ENCODE data around the gene GALNTL6. TPM values are rescaled to one million over a fixed set of nuclear protein-coding genes. Genes with fewer than 3 reads are reported as not detected.

Gene GALNTL6
- polyA plus RNA-seq, 1 donor (not counting 4 experiments of a cell fraction or from before 2014, with no cell fraction given): not detected

DNA sequence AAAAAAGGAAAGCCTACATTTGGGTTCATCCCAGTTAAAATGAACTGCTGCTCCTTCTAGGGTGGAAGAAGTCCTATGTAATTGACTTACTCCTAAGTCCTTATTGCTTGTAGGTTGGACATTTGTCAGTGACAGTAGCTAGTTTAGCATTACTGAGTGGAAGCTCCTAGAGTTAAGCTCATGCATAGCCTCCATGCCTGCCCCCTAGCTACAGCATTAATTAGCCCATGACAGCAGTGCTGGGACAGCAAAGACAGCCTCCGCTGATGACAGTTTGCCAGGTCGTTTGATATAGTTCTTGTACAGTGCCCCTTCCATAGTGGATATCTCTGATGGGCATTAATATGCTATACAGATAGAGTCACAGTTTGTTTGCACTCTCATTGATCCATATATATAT, 18.7 kb upstream of the GALNTL6 start:
- Histone ChIP-seq H3K36me3 (ENCODE audit: control insufficient read depth in 2 of 2, extremely low read depth in 1 of 2, insufficient read depth in 2 of 2, low read length in 2 of 2) (no peaks in the 10 kb centered on the region), H3K27me3 (ENCODE audit: control insufficient read depth, extremely low read depth, insufficient read depth, low read length) (no peaks in the 10 kb centered on the region), H3K9ac (ENCODE audit: control insufficient read depth, extremely low read depth, insufficient read depth, low read length) (no peak overlapping the region), H3K9me1 (ENCODE audit: control insufficient read depth, extremely low read depth, insufficient read depth, low read length) (no peaks in the 10 kb centered on the region), H3K27ac (ENCODE audit: control insufficient read depth, insufficient read depth, low read length) (no peak overlapping the region), H4K20me1 (ENCODE audit: control insufficient read depth, extremely low read depth, insufficient read depth, low read length) (no peaks in the 10 kb centered on the region), H3K4me2 (ENCODE audit: control insufficient read depth, extremely low read depth, insufficient read depth, low read depth, low read length) (no peak overlapping the region), H2AFZ (ENCODE audit: control insufficient read depth, low read length) (no peak overlapping the region), H3K79me2 (ENCODE audit: control insufficient read depth, insufficient read depth, low read length) (no peaks in the 10 kb centered on the region), H3K4me1 (ENCODE audit: control insufficient read depth, extremely low read depth, insufficient read depth, low read length) (no peaks in the 10 kb centered on the region), H3K9me3 (ENCODE audit: control insufficient read depth, low read depth, low read length) (peaks cover 2% of the 10 kb centered on the region), H3K4me3 (ENCODE audit: control insufficient read depth in 2 of 3, extremely low read depth in 1 of 3, insufficient read depth in 2 of 3, low read depth in 1 of 3, low read length in 3 of 3) (no peak overlapping the region)
- TF ChIP-seq CTCF (optimal IDR thresholded peaks at IDR 0.05 in 1 of 3, IDR thresholded peaks at IDR 0.05 in 1 of 3, conservative IDR thresholded peaks at IDR 0.05 in 1 of 3; ENCODE audit: extremely low read depth in 1 of 3, insufficient read depth in 2 of 3, low read length in 3 of 3) (no peak), EZH2 (IDR thresholded peaks at IDR 0.05; ENCODE audit: low read length) (no peak)
- dilution Hi-C loops (cut with MboI; ENCODE audit: extremely low pct_ligation_motif_present, low sequenced_read_pairs): no loop called here
- no peak for DNase-seq (ENCODE audit: low read depth, low spot score)
- no peak for FAIRE-seq

- Histone ChIP-seq H2AFZ (ENCODE audit: control insufficient read depth, low read length) (no peak overlapping the region), H3K9me1 (ENCODE audit: control insufficient read depth, extremely low read depth, insufficient read depth, low read length) (no peaks in the 10 kb centered on the region), H3K4me2 (ENCODE audit: control insufficient read depth, extremely low read depth, insufficient read depth, low read depth, low read length) (no peak overlapping the region), H3K9me3 (ENCODE audit: control insufficient read depth, low read depth, low read length) (no peaks in the 10 kb centered on the region), H3K79me2 (ENCODE audit: control insufficient read depth, insufficient read depth, low read length) (no peaks in the 10 kb centered on the region), H3K36me3 (ENCODE audit: control insufficient read depth in 2 of 2, extremely low read depth in 1 of 2, insufficient read depth in 2 of 2, low read length in 2 of 2) (no peaks in the 10 kb centered on the region), H3K4me3 (ENCODE audit: control insufficient read depth in 2 of 3, extremely low read depth in 1 of 3, insufficient read depth in 2 of 3, low read depth in 1 of 3, low read length in 3 of 3) (no peak overlapping the region), H3K27ac (ENCODE audit: control insufficient read depth, insufficient read depth, low read length) (no peak overlapping the region), H3K4me1 (ENCODE audit: control insufficient read depth, extremely low read depth, insufficient read depth, low read length) (no peaks in the 10 kb centered on the region), H4K20me1 (ENCODE audit: control insufficient read depth, extremely low read depth, insufficient read depth, low read length) (no peaks in the 10 kb centered on the region), H3K27me3 (ENCODE audit: control insufficient read depth, extremely low read depth, insufficient read depth, low read length) (peaks cover 27% of the 10 kb centered on the region), H3K9ac (ENCODE audit: control insufficient read depth, extremely low read depth, insufficient read depth, low read length) (no peak overlapping the region)
- no peak for TF ChIP-seq CTCF (optimal IDR thresholded peaks at IDR 0.05 in 1 of 3, IDR thresholded peaks at IDR 0.05 in 1 of 3, conservative IDR thresholded peaks at IDR 0.05 in 1 of 3; ENCODE audit: extremely low read depth in 1 of 3, insufficient read depth in 2 of 3, low read length in 3 of 3)
- no peak for TF ChIP-seq EZH2 (IDR thresholded peaks at IDR 0.05; ENCODE audit: low read length)
- FAIRE-seq: no peak
- dilution Hi-C loops (cut with MboI; ENCODE audit: extremely low pct_ligation_motif_present, low sequenced_read_pairs): no loop called here
- no peak for DNase-seq (ENCODE audit: low read depth, low spot score)
Measured at GRCh38 chr4:171809854-171810253, 3.4 kb upstream of the GALNTL6 start.

Measured in keratinocyte (primary cell).